Astrocyte of the spinal cord (primary cell): ENCODE results near the gene NRIP2.

Source experiments
- DNase-seq: peaks from one replicate; pipeline ENCODE4 v3.0.0; 2011; ENCODE audit warnings: low read depth, low spot score
- H3K4me3 ChIP-seq: 2 replicates; pipeline ENCODE4 v1.5.1; 2011; ENCODE audit warnings: low read depth, mild to moderate bottlenecking, low read length, moderate library complexity
- CTCF ChIP-seq: IDR thresholded peaks from 2 replicates; pipeline ENCODE4 v1.5.1; 2012; ENCODE audit warnings: low read depth, mild to moderate bottlenecking, low read length, inconsistent platforms
- in situ Hi-C: cut with HindIII; loops from 2 replicates; pipeline ENCODE4 v1.10.0; 2017; ENCODE audit warnings: low sequenced_read_pairs

Gene NRIP2

GRCh38 chr12:2801044-2801783 is 33.6 kb downstream of the NRIP2 start:
- no peak for TF ChIP-seq CTCF
- in situ Hi-C loops = no loop called here

GRCh38 chr12:2800046-2800570 is 34.7 kb downstream of the NRIP2 start:
- in situ Hi-C loops = no loop called here
- TF ChIP-seq CTCF = no peak
- no peak overlapping the region for H3K4me3 ChIP-seq
- DNase-seq = no peak

More at GRCh38 chr12:2801044-2801783, 33.6 kb downstream of the NRIP2 start:
- DNase-seq = no peak
- H3K4me3 ChIP-seq = no peak overlapping the region

- TF ChIP-seq CTCF = peak; percentile 16
- in situ Hi-C loops = no loop called here
- no peak overlapping the region for H3K4me3 ChIP-seq
- DNase-seq = no peak
These were observed 37.0 kb downstream of the NRIP2 start for GRCh38 chr12:2797721-2798418.

GRCh38 chr12:2796187-2796666 is 38.6 kb downstream of the NRIP2 start:
- in situ Hi-C loops = no loop called here
- no peak for TF ChIP-seq CTCF
- DNase-seq = no peak
- peak overlapping the region; percentile 73 for H3K4me3 ChIP-seq

- in situ Hi-C loops = no loop called here
- peak; percentile 47 for DNase-seq
- peak overlapping the region; percentile 73 for H3K4me3 ChIP-seq
- no peak for TF ChIP-seq CTCF
These were observed 39.3 kb downstream of the NRIP2 start for GRCh38 chr12:2795291-2796186.

- in situ Hi-C loops = no loop called here
- H3K4me3 ChIP-seq = peak within 1 kb of the TSS; percentile 73
- DNase-seq = peak; percentile 80
- TF ChIP-seq CTCF = no peak
These were observed 40.0 kb downstream of the NRIP2 start, which contains the start of gene FKBP4 for GRCh38 chr12:2794736-2795289. FKBP4 (plus strand) TSS chr12:2794970; CDS start chr12:2795140, 170 bp downstream.
